ENCODE measurements around the gene BRD3OS. TPM values are rescaled to one million over a fixed set of nuclear protein-coding genes. Genes with fewer than 3 reads are reported as not detected.

Gene BRD3OS
- total and polyA plus RNA-seq, 2 donors (not counting 3 experiments of a cell fraction or from before 2014, with no cell fraction given), result 11.9 to 15.4 TPM

DNA sequence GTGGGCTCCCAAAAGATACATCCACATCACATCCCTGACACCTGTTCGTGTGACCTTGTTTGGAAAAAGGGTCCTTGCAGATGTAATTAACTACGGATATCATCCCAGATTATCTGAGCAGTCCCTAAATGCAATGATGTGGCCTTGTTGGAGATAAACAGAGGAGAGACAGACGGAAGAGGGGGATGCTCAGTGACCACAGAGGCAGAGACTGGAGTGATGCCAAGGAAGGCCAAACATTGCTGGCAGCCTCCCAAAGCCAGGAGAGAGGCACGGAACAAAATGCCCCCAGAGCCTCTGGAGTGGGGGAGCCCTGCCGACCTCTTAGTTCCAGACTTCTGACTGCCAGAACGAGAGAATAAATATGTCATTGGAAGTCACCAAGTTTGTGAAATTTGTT is 18.1 kb upstream of the BRD3OS start:
- H4K20me1 ChIP-seq (replicated peaks; ENCODE audit: control insufficient read depth, extremely low read depth, insufficient read depth, low read length), result no peaks in the 10 kb centered on the region
- POLR2A ChIA-PET, result no interaction called here
- H3K79me2 ChIP-seq (ENCODE audit: control insufficient read depth, insufficient read depth, low read length), result no peaks in the 10 kb centered on the region
- no peak overlapping the region for H3K27ac ChIP-seq (ENCODE audit: insufficient read depth, low read depth, low read length)
- intact Hi-C loops (cut with micrococcal nuclease), result no loop called here
- no peak for FAIRE-seq
- no peak for DNase-seq (ENCODE audit: low read depth, low spot score)
- H3K4me3 ChIP-seq (replicated peaks in 1 of 3; ENCODE audit: insufficient read depth in 1 of 3, low read depth in 1 of 3, low read length in 3 of 3), result no peak overlapping the region
- no peaks in the 10 kb centered on the region for H3K9me1 ChIP-seq (replicated peaks; ENCODE audit: control insufficient read depth, extremely low read depth, insufficient read depth, low read length)
- H3K4me2 ChIP-seq (ENCODE audit: insufficient read depth, low read length), result no peak overlapping the region
- dilution Hi-C loops (cut with MboI; ENCODE audit: extremely low pct_ligation_motif_present, low sequenced_read_pairs), result no loop called here
- peaks cover 0 to 3% of the 10 kb centered on the region in 2 experiments for H3K27me3 ChIP-seq (ENCODE audit: control insufficient read depth in 2 of 2, insufficient read depth in 2 of 2, low read length in 2 of 2)
- no peak overlapping the region for H3K9ac ChIP-seq (replicated peaks; ENCODE audit: extremely low read depth, insufficient read depth, low read length)
- no TSS peak for BruUV-seq (replicated peaks)
- TF ChIP-seq POLR2AphosphoS5 (IDR thresholded peaks at IDR 0.05; ENCODE audit: insufficient read depth, low read depth, low read length), result no peak
- TF ChIP-seq JUN (IDR thresholded peaks at IDR 0.05; ENCODE audit: borderline replicate concordance, insufficient read depth, insufficient read length, low read depth), result no peak
- no peak for TF ChIP-seq GATA2 (IDR thresholded peaks at IDR 0.05; ENCODE audit: insufficient read depth, insufficient read length, low read depth, low read length)
- no peak for TF ChIP-seq EZH2 (IDR thresholded peaks at IDR 0.05; ENCODE audit: borderline replicate concordance, low read depth, low read length, severe bottlenecking)
- TF ChIP-seq, protein P1, sequence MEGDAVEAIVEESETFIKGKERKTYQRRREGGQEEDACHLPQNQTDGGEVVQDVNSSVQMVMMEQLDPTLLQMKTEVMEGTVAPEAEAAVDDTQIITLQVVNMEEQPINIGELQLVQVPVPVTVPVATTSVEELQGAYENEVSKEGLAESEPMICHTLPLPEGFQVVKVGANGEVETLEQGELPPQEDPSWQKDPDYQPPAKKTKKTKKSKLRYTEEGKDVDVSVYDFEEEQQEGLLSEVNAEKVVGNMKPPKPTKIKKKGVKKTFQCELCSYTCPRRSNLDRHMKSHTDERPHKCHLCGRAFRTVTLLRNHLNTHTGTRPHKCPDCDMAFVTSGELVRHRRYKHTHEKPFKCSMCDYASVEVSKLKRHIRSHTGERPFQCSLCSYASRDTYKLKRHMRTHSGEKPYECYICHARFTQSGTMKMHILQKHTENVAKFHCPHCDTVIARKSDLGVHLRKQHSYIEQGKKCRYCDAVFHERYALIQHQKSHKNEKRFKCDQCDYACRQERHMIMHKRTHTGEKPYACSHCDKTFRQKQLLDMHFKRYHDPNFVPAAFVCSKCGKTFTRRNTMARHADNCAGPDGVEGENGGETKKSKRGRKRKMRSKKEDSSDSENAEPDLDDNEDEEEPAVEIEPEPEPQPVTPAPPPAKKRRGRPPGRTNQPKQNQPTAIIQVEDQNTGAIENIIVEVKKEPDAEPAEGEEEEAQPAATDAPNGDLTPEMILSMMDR (IDR thresholded peaks at IDR 0.05; ENCODE audit: extremely low read depth in 1 of 2, insufficient read depth in 1 of 2, low read depth in 1 of 2, low read length in 2 of 2), result no peak
- no peak for TF ChIP-seq FOS (IDR thresholded peaks at IDR 0.05; ENCODE audit: borderline replicate concordance, insufficient read depth, low read length)
- TF ChIP-seq MYC (IDR thresholded peaks at IDR 0.05; ENCODE audit: low read depth, low read length), result no peak
- no peak for TF ChIP-seq POLR2A (IDR thresholded peaks at IDR 0.05; ENCODE audit: low read depth, low read length)
- TF ChIP-seq, protein P2, sequence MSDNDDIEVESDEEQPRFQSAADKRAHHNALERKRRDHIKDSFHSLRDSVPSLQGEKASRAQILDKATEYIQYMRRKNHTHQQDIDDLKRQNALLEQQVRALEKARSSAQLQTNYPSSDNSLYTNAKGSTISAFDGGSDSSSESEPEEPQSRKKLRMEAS (IDR thresholded peaks at IDR 0.05; ENCODE audit: insufficient read depth, insufficient read length), result no peak
- CTCF ChIA-PET, result interaction anchor here (1.2 to 2.7 kb wide), 3 partner anchors 8 to 264 kb away, joined by 4 to 13 read pairs (median 4); no protein-coding TSS in a partner anchor
- no peak overlapping the region for H2AFZ ChIP-seq (ENCODE audit: low read depth, low read length)
- H3K9me3 ChIP-seq (replicated peaks; ENCODE audit: control insufficient read depth, insufficient read depth, low read length), result no peaks in the 10 kb centered on the region
- no peaks in the 10 kb centered on the region for H3K36me3 ChIP-seq (ENCODE audit: control insufficient read depth in 2 of 2, extremely low read depth in 1 of 2, insufficient read depth in 2 of 2, low read length in 2 of 2)
- H3K4me1 ChIP-seq (ENCODE audit: control insufficient read depth, extremely low read depth, insufficient read depth, low read length), result no peaks in the 10 kb centered on the region
